ENCODE data around the gene FREY1. TPM values are rescaled to one million over a fixed set of nuclear protein-coding genes. Genes with fewer than 3 reads are reported as not detected.
"Not testable (repeated sequence)": the region's sequence is repeated elsewhere in the genome, so short reads cannot be mapped to it uniquely, and the experiment has no call there.

Gene FREY1
- total and polyA plus RNA-seq, 2 of the 13 experiments (the other 11 are each of a cell fraction or from before 2014, with no cell fraction given): 0.44 to 0.73 TPM

GRCh38 chr11:45900175-45900800 is 6.8 kb downstream of the FREY1 start:
- FAIRE-seq; H2AFZ ChIP-seq (ENCODE audit: low read length); H3K36me3 ChIP-seq (replicated peaks in 1 of 2; ENCODE audit: control insufficient read depth in 1 of 2, insufficient read depth in 2 of 2, low read length in 2 of 2); H3K79me2 ChIP-seq (ENCODE audit: insufficient read depth, low read length); CTCF ChIA-PET (ENCODE audit: low intra/inter-chr PET ratio, low total read pairs); DNase-seq (ENCODE audit: low spot score); BruUV-seq (replicated peaks); H3K9me3 ChIP-seq (ENCODE audit: low read length); H3K27ac ChIP-seq (ENCODE audit: extremely low read length, insufficient read depth, low read length); H4K20me1 ChIP-seq (ENCODE audit: insufficient read depth, low read length); POLR2A ChIA-PET; intact Hi-C loops (cut with micrococcal nuclease; ENCODE audit: unreplicated experiment); in situ Hi-C loops (cut with HindIII; ENCODE audit: extremely low pct_ligation_motif_present, low pct_unique_long_range_greater_than_20kb); TF ChIP-seq NONO (IDR thresholded peaks at IDR 0.05): not testable (repeated sequence)
- peak overlapping the region; percentile 86 for H3K4me2 ChIP-seq (ENCODE audit: low read depth, low read length)
- H3K4me3 ChIP-seq (replicated peaks in 1 of 3; ENCODE audit: insufficient read depth in 1 of 3, low read depth in 2 of 3, low read length in 3 of 3): peak overlapping the region; percentile 50 to 71 (median 62); a peak in 5 of 6 replicates
- ATAC-seq: peak; percentile 34
- peaks cover 46% of the 10 kb centered on the region for H3K4me1 ChIP-seq (ENCODE audit: insufficient read depth, low read length)
- 15% methylated on average over 10 of the region's 59 CpGs for WGBS (ENCODE audit: low lambda C conversion rate)
- peak overlapping the region; percentile 41; the same call in 1 of the 2 replicates for H3K9ac ChIP-seq (ENCODE audit: insufficient read depth, low read depth, low read length)
- TF ChIP-seq ZFX (CRISPR knock-in tag; IDR thresholded peaks at IDR 0.05; ENCODE audit: low read depth): peak; percentile 56; the same call in 1 of the 2 replicates
- TF ChIP-seq ZBTB2 (CRISPR knock-in tag; IDR thresholded peaks at IDR 0.05; ENCODE audit: low read depth): 0 out of 2 replicates have a peak, but pooled peaks have one; percentile 31
- TF ChIP-seq ARID4A (CRISPR knock-in tag; IDR thresholded peaks at IDR 0.05; ENCODE audit: borderline replicate concordance): peak; percentile 28; the same call in 1 of the 2 replicates
- peak; percentile 22; the same call in 1 of the 2 replicates for TF ChIP-seq ZNF687 (CRISPR knock-in tag; IDR thresholded peaks at IDR 0.05)
- TF ChIP-seq NONO (CRISPR knock-in tag; conservative IDR thresholded peaks at IDR 0.05): 0 out of 2 replicates have a peak, but pooled peaks have one; percentile 30
- TF ChIP-seq ZFY (CRISPR knock-in tag; IDR thresholded peaks at IDR 0.05): peak; percentile 60; the same call in 1 of the 2 replicates
- peaks cover 0 to 21% of the 10 kb centered on the region in 2 experiments; a peak in 1 of 5 replicates for H3K27me3 ChIP-seq (ENCODE audit: control insufficient read depth in 1 of 2, insufficient read depth in 2 of 2, low read length in 2 of 2)
